WTC11 (cell line): ENCODE data around the gene COL20A1. TPM values are rescaled to one million over a fixed set of nuclear protein-coding genes. Genes with fewer than 3 reads are reported as not detected.

Experiments
- ATAC-seq: fragments of 200-7000 bp; cut with Tn5 transposase; 2 replicates; pipeline ENCODE4 v1.10.0; 2021; ENCODE audit warnings: mild to moderate bottlenecking, moderate library complexity
- CTCF ChIA-PET: fragments of 300-600 bp; sonication (Branson Sonifier 250); formaldehyde crosslinking; loops from one replicate; lab custom pipeline; 2021; ENCODE audit warnings: antibody characterized with exemption; lab: Charles Lee
- POLR2A ChIA-PET: fragments of 350-600 bp; sonication (Branson Sonifier 250); formaldehyde crosslinking; loops from one replicate; lab custom pipeline; 2021; ENCODE audit warnings: antibody characterized with exemption; lab: Charles Lee
- DNase-seq: peaks from one replicate; pipeline ENCODE4 v3.0.0; 2021; ENCODE audit warnings: low spot score
- H3K27ac Mint-ChIP-seq: 2 replicates; pipeline ENCODE4 v1.8.0; 2021; ENCODE audit warnings: mixed read lengths
- H3K27me3 Mint-ChIP-seq: 2 replicates; pipeline ENCODE4 v1.8.0; 2021; ENCODE audit warnings: low read depth, mild to moderate bottlenecking, moderate library complexity, mixed read lengths
- H3K36me3 Mint-ChIP-seq: 2 replicates; pipeline ENCODE4 v1.8.0; 2021; ENCODE audit warnings: mixed read lengths
- H3K4me1 Mint-ChIP-seq: 2 replicates; pipeline ENCODE4 v1.8.0; 2022; ENCODE audit warnings: mixed read lengths
- H3K4me3 Mint-ChIP-seq: 2 replicates; pipeline ENCODE4 v1.8.0; 2021; ENCODE audit warnings: mild to moderate bottlenecking, moderate library complexity, mixed read lengths
- H3K9me3 Mint-ChIP-seq: 2 replicates; pipeline ENCODE4 v1.8.0; 2021; ENCODE audit warnings: mixed read lengths
- ATF2 ChIP-seq: sonication (generic); formaldehyde crosslinking; IDR thresholded peaks from 2 replicates; pipeline ENCODE4 v1.8.1; 2022; ENCODE audit warnings: low read depth, missing genetic modification reagents, borderline replicate concordance
- E2F4 ChIP-seq: sonication (generic); formaldehyde crosslinking; IDR thresholded peaks from 2 replicates; pipeline ENCODE4 v1.8.1; 2022; ENCODE audit warnings: low read depth, mild to moderate bottlenecking, moderate library complexity, missing genetic modification reagents, borderline replicate concordance
- ELF4 ChIP-seq: sonication (generic); formaldehyde crosslinking; IDR thresholded peaks from 2 replicates; pipeline ENCODE4 v1.8.1; 2022; ENCODE audit warnings: low read depth, mild to moderate bottlenecking, moderate library complexity, missing genetic modification reagents
- ESRRA ChIP-seq: sonication (generic); formaldehyde crosslinking; IDR thresholded peaks from 2 replicates; pipeline ENCODE4 v1.8.1; 2022; ENCODE audit warnings: mild to moderate bottlenecking, missing genetic modification reagents, borderline replicate concordance
- ETV6 ChIP-seq: sonication (generic); formaldehyde crosslinking; IDR thresholded peaks from 2 replicates; pipeline ENCODE4 v1.8.1; 2022; ENCODE audit warnings: mild to moderate bottlenecking, missing genetic modification reagents
- FOXK1 ChIP-seq: sonication (generic); formaldehyde crosslinking; IDR thresholded peaks from 2 replicates; pipeline ENCODE4 v1.8.0; 2022; ENCODE audit warnings: mild to moderate bottlenecking, moderate library complexity, missing genetic modification reagents
- FOXP1 ChIP-seq: sonication (generic); formaldehyde crosslinking; IDR thresholded peaks from 2 replicates; pipeline ENCODE4 v1.8.0; 2022; ENCODE audit warnings: missing genetic modification reagents, mild to moderate bottlenecking, moderate library complexity, borderline replicate concordance
- MAX ChIP-seq: sonication (generic); formaldehyde crosslinking; IDR thresholded peaks from 2 replicates; pipeline ENCODE4 v1.8.0; 2022; ENCODE audit warnings: mild to moderate bottlenecking, missing genetic modification reagents
- TP53 ChIP-seq: sonication (generic); formaldehyde crosslinking; IDR thresholded peaks from 2 replicates; pipeline ENCODE4 v1.8.1; 2023; ENCODE audit warnings: mild to moderate bottlenecking, missing genetic modification reagents
- USF1 ChIP-seq: sonication (generic); formaldehyde crosslinking; IDR thresholded peaks from 2 replicates; pipeline ENCODE4 v1.8.0; 2022; ENCODE audit warnings: mild to moderate bottlenecking, missing genetic modification reagents
- USF2 ChIP-seq: sonication (generic); formaldehyde crosslinking; IDR thresholded peaks from 2 replicates; pipeline ENCODE4 v1.8.1; 2023; ENCODE audit warnings: mild to moderate bottlenecking, missing genetic modification reagents, moderate library complexity
- ZNF138 ChIP-seq: sonication (generic); formaldehyde crosslinking; conservative IDR thresholded peaks from 2 replicates; pipeline ENCODE4 v1.8.1; 2022; ENCODE audit warnings: mild to moderate bottlenecking, moderate library complexity, missing genetic modification reagents
- ZNF219 ChIP-seq: sonication (generic); formaldehyde crosslinking; IDR thresholded peaks from 2 replicates; pipeline ENCODE4 v1.8.0; 2023; ENCODE audit warnings: missing genetic modification reagents, mild to moderate bottlenecking, borderline replicate concordance
- ZNF281 ChIP-seq: sonication (generic); formaldehyde crosslinking; IDR thresholded peaks from 2 replicates; pipeline ENCODE4 v1.8.0; 2023; ENCODE audit warnings: mild to moderate bottlenecking, missing genetic modification reagents
- ZNF317 ChIP-seq: sonication (generic); formaldehyde crosslinking; IDR thresholded peaks from 2 replicates; pipeline ENCODE4 v1.8.1; 2023; ENCODE audit warnings: low read depth, mild to moderate bottlenecking, moderate library complexity, missing genetic modification reagents, borderline replicate concordance
- total RNA-seq: library from RNA; stranded (reverse); gene quantifications from 3 replicates; pipeline ENCODE4 v1.2.3, GENCODE V29; 2021
- TF ChIP-seq, protein P1 (sequence below): sonication (generic); formaldehyde crosslinking; IDR thresholded peaks from 2 replicates; pipeline ENCODE4 v1.8.0; 2022; ENCODE audit warnings: missing genetic modification reagents
- TF ChIP-seq, protein P2 (sequence below): sonication (generic); formaldehyde crosslinking; IDR thresholded peaks from 2 replicates; pipeline ENCODE4 v1.8.1; 2023; ENCODE audit warnings: mild to moderate bottlenecking, missing genetic modification reagents
- TF ChIP-seq, protein P3 (sequence below): fragments of 250-450 bp; sonication (Bioruptor Pico); IDR thresholded peaks from 2 replicates; pipeline ENCODE4 v2.1.2; 2022; ENCODE audit warnings: mild to moderate bottlenecking, moderate library complexity

COL20A1 gene
- total RNA-seq, 1 experiment from 2014 or later: 1.3 TPM

- no peak for TF ChIP-seq ATF2
- TF ChIP-seq USF1 (CRISPR knock-in tag): no peak
- no peak for TF ChIP-seq ZNF219 (CRISPR knock-in tag)
- TF ChIP-seq, protein P1, sequence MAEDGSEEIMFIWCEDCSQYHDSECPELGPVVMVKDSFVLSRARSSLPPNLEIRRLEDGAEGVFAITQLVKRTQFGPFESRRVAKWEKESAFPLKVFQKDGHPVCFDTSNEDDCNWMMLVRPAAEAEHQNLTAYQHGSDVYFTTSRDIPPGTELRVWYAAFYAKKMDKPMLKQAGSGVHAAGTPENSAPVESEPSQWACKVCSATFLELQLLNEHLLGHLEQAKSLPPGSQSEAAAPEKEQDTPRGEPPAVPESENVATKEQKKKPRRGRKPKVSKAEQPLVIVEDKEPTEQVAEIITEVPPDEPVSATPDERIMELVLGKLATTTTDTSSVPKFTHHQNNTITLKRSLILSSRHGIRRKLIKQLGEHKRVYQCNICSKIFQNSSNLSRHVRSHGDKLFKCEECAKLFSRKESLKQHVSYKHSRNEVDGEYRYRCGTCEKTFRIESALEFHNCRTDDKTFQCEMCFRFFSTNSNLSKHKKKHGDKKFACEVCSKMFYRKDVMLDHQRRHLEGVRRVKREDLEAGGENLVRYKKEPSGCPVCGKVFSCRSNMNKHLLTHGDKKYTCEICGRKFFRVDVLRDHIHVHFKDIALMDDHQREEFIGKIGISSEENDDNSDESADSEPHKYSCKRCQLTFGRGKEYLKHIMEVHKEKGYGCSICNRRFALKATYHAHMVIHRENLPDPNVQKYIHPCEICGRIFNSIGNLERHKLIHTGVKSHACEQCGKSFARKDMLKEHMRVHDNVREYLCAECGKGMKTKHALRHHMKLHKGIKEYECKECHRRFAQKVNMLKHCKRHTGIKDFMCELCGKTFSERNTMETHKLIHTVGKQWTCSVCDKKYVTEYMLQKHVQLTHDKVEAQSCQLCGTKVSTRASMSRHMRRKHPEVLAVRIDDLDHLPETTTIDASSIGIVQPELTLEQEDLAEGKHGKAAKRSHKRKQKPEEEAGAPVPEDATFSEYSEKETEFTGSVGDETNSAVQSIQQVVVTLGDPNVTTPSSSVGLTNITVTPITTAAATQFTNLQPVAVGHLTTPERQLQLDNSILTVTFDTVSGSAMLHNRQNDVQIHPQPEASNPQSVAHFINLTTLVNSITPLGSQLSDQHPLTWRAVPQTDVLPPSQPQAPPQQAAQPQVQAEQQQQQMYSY (CRISPR knock-in tag): no peak
- no peak for TF ChIP-seq FOXK1 (CRISPR knock-in tag)
- TF ChIP-seq FOXP1 (CRISPR knock-in tag): no peak
- TF ChIP-seq ELF4 (CRISPR knock-in tag): no peak
- no peak for TF ChIP-seq E2F4 (CRISPR knock-in tag)
- TF ChIP-seq, all 79 proteins: peak for 0
These were observed 38.0 kb downstream of the COL20A1 start (continued) for GRCh38 chr20:63330940-63331339.

GRCh38 chr20:63331741-63332400 lies 38.9 kb downstream of the COL20A1 start:
- H3K27ac Mint-ChIP-seq: no peak overlapping the region
- no peak for DNase-seq
- peaks cover 5% of the 10 kb centered on the region for H3K27me3 Mint-ChIP-seq
- H3K36me3 Mint-ChIP-seq: peaks cover 6% of the 10 kb centered on the region
- H3K9me3 Mint-ChIP-seq: peaks cover 22% of the 10 kb centered on the region
- ChIA-PET POLR2A (no interaction called here), CTCF (interaction anchor here (0.6 to 1.7 kb wide), 5 partner anchors 20 to 276 kb away, joined by 3 to 9 read pairs (median 3); no protein-coding TSS in a partner anchor)
- no peak overlapping the region for H3K4me3 Mint-ChIP-seq
- no peaks in the 10 kb centered on the region for H3K4me1 Mint-ChIP-seq
- no peak for ATAC-seq
- TF ChIP-seq ZNF281 (CRISPR knock-in tag): no peak
- TF ChIP-seq, protein P2, sequence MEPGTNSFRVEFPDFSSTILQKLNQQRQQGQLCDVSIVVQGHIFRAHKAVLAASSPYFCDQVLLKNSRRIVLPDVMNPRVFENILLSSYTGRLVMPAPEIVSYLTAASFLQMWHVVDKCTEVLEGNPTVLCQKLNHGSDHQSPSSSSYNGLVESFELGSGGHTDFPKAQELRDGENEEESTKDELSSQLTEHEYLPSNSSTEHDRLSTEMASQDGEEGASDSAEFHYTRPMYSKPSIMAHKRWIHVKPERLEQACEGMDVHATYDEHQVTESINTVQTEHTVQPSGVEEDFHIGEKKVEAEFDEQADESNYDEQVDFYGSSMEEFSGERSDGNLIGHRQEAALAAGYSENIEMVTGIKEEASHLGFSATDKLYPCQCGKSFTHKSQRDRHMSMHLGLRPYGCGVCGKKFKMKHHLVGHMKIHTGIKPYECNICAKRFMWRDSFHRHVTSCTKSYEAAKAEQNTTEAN: no peak
- no peak for TF ChIP-seq USF2 (CRISPR knock-in tag)
- no peak for TF ChIP-seq ESRRA (CRISPR knock-in tag)
- TF ChIP-seq ZNF317 (CRISPR knock-in tag): no peak
- no peak for TF ChIP-seq MAX
- TF ChIP-seq, protein P3, sequence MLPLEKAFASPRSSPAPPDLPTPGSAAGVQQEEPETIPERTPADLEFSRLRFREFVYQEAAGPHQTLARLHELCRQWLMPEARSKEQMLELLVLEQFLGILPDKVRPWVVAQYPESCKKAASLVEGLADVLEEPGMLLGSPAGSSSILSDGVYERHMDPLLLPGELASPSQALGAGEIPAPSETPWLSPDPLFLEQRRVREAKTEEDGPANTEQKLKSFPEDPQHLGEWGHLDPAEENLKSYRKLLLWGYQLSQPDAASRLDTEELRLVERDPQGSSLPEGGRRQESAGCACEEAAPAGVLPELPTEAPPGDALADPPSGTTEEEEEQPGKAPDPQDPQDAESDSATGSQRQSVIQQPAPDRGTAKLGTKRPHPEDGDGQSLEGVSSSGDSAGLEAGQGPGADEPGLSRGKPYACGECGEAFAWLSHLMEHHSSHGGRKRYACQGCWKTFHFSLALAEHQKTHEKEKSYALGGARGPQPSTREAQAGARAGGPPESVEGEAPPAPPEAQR (CRISPR knock-in tag): no peak
- no peak for TF ChIP-seq ZNF138 (CRISPR knock-in tag)
- no peak for TF ChIP-seq ATF2
- TF ChIP-seq TP53: no peak
- no peak for TF ChIP-seq ETV6 (CRISPR knock-in tag)
